RWPE1 (cell line): Measurements from ENCODE around the gene NUPR1.
"Not testable (repeated sequence)": the region's sequence is repeated elsewhere in the genome, so short reads cannot be mapped to it uniquely, and the experiment has no call there.

Source experiments
- CTCF ChIA-PET: fragments of 350-600 bp; sonication (Branson Sonifier 250); formaldehyde crosslinking; extraction: SDS; loops from one replicate; lab custom pipeline; 2021; lab: Yijun Ruan, JAX
- POLR2A ChIA-PET: fragments of 400-600 bp; formaldehyde crosslinking; extraction: SDS; loops from one replicate; lab custom pipeline; 2020; ENCODE audit warnings: antibody characterized with exemption; ENCODE audit not compliant: low non-redundant PET; lab: Yijun Ruan, JAX
- DNase-seq: peaks from one replicate; pipeline ENCODE4 v3.0.0; 2012; ENCODE audit warnings: low spot score
- H3K27ac ChIP-seq: fragments of 450-650 bp; 2 replicates; pipeline ENCODE4 v1.5.1; 2017
- TF ChIP-seq, protein P1 (sequence below): fragments of 450-650 bp; conservative IDR thresholded peaks from 2 replicates; pipeline ENCODE4 v1.5.1; 2017; ENCODE audit warnings: low read depth, mild to moderate bottlenecking

The NUPR1 gene

DNA sequence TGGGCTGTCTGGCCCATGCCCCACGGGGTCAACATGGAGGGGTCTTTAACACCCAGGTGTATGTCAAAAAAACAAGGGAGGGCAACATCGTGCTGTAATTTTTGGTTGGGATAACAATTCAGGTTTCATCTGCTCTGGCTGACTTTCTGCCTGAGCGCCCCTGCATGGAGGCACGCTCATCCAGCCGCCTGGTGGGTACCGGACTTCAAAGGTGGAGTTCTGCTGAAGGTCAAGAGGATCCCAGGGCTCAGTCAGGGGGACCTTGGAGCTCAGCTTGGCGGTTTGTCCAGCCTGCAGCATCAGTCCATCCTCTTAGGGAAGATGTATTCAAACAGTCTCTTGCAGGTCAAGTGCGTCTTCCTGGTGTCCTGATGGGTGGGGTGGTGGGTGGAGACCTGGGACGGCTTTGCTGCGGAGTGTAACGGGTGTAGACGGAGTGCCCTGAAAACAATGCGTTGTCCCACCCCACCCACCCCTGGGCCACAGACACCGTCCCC lies 9.6 kb upstream of the NUPR1 start:
- ChIA-PET CTCF (interaction anchor here (0.6 kb wide), 1 partner anchor 11 kb away, joined by 3 read pairs; no protein-coding TSS in a partner anchor), POLR2A (no interaction called here)

DNA sequence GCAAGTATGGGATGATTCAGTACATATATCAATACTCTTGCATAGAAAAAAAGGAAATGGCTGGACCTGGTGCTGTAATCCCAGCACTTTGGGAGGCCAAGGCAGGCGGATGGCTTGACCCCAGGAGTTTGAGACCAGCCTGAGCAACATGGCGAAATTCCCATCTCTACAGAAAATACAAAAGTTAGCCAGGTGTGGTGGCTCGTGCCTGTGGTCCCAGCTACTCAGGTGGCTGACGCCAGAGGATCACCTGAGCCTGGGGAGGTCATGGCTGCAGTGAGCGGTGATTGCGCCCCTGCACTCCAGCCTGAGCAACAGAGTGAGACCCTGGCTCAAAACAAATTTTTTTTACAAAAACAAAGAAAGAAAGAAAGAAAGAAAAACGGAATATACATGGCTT lies 7.9 kb upstream of the NUPR1 start:
- ChIA-PET POLR2A (no interaction called here), CTCF (no interaction called here)
- no peak overlapping the region for H3K27ac ChIP-seq
- DNase-seq: no peak
- TF ChIP-seq, protein P1, sequence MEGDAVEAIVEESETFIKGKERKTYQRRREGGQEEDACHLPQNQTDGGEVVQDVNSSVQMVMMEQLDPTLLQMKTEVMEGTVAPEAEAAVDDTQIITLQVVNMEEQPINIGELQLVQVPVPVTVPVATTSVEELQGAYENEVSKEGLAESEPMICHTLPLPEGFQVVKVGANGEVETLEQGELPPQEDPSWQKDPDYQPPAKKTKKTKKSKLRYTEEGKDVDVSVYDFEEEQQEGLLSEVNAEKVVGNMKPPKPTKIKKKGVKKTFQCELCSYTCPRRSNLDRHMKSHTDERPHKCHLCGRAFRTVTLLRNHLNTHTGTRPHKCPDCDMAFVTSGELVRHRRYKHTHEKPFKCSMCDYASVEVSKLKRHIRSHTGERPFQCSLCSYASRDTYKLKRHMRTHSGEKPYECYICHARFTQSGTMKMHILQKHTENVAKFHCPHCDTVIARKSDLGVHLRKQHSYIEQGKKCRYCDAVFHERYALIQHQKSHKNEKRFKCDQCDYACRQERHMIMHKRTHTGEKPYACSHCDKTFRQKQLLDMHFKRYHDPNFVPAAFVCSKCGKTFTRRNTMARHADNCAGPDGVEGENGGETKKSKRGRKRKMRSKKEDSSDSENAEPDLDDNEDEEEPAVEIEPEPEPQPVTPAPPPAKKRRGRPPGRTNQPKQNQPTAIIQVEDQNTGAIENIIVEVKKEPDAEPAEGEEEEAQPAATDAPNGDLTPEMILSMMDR: no peak

More for the DNA sequence above, 9.6 kb upstream of the NUPR1 start:
- no peak overlapping the region for H3K27ac ChIP-seq
- TF ChIP-seq, protein P1: no peak
- DNase-seq: no peak

GRCh38 chr16:28545964-28546363 lies 7.2 kb upstream of the NUPR1 start:
- POLR2A ChIA-PET, H3K27ac ChIP-seq, CTCF ChIA-PET, DNase-seq: not testable (repeated sequence)

- DNase-seq: no peak
- TF ChIP-seq, protein P1: no peak
These were observed 6.2 kb upstream of the NUPR1 start for GRCh38 chr16:28544998-28545397.

GRCh38 chr16:28543072-28543471 lies 4.3 kb upstream of the NUPR1 start:
- no peak for DNase-seq
- CTCF ChIA-PET: interaction anchor here (0.8 kb wide), 1 partner anchor 45 kb away, joined by 3 read pairs; no protein-coding TSS in a partner anchor
- POLR2A ChIA-PET: no interaction called here
- TF ChIP-seq, protein P1: no peak
- H3K27ac ChIP-seq: peak overlapping the region; percentile 16; the same call in 1 of the 2 replicates

More at GRCh38 chr16:28544998-28545397, 6.2 kb upstream of the NUPR1 start:
- ChIA-PET POLR2A (no interaction called here), CTCF (no interaction called here)
- H3K27ac ChIP-seq: no peak overlapping the region

- TF ChIP-seq, protein P1: no peak
- peak overlapping the region; percentile 16; the same call in 1 of the 2 replicates for H3K27ac ChIP-seq
- POLR2A ChIA-PET: no interaction called here
- no peak for DNase-seq
- CTCF ChIA-PET: interaction anchor here (0.8 kb wide), 1 partner anchor 45 kb away, joined by 3 read pairs; no protein-coding TSS in a partner anchor
These were observed 3.9 kb upstream of the NUPR1 start for GRCh38 chr16:28542646-28543045.

GRCh38 chr16:28540346-28540745 lies 1.6 kb upstream of the NUPR1 start:
- ChIA-PET POLR2A (no interaction called here), CTCF (interaction anchor here (1.3 kb wide), 1 partner anchor 219 kb away, joined by 3 read pairs; no protein-coding TSS in a partner anchor)
- TF ChIP-seq, protein P1: no peak
- DNase-seq: no peak
- H3K27ac ChIP-seq: peak overlapping the region; percentile 94
